Ascending aorta (tissue), 2 donors: ENCODE results near the gene FOXL3. TPM values are rescaled to one million over a fixed set of nuclear protein-coding genes. Genes with fewer than 3 reads are reported as not detected.

Experiments used
- DNase-seq, 2 donors: peaks; one replicate each; pipeline ENCODE4 v3.0.0-alpha.2; 2019; ENCODE audit warnings: low spot score in 2 of 2
- H3K27ac ChIP-seq, 2 donors: fragments of 200-600 bp; sonication (generic); one replicate each; pipeline ENCODE4 v1.5.1; 2016 to 2017; ENCODE audit warnings: mild to moderate bottlenecking in 1 of 2
- H3K27me3 ChIP-seq: fragments of 200-600 bp; sonication (generic); one replicate; pipeline ENCODE4 v1.5.1; 2017
- H3K36me3 ChIP-seq, 2 donors: fragments of 200-600 bp; sonication (generic); one replicate each; pipeline ENCODE4 v1.5.1; 2016
- H3K4me1 ChIP-seq, 2 donors: fragments of 200-600 bp; sonication (generic); one replicate each; pipeline ENCODE4 v1.5.1; 2016 to 2017; ENCODE audit warnings: mild to moderate bottlenecking in 1 of 2
- H3K4me3 ChIP-seq, 2 donors: fragments of 200-600 bp; sonication (generic); one replicate each; pipeline ENCODE4 v1.5.1; 2016 to 2017; ENCODE audit warnings: mild to moderate bottlenecking in 1 of 2
- H3K9me3 ChIP-seq, 2 donors: fragments of 200-600 bp; sonication (generic); one replicate each; pipeline ENCODE4 v1.5.1; 2016
- CTCF ChIP-seq, 3 experiments: fragments of 200-600 bp in 2 of 3; fragments of 450-650 bp in 1 of 3; sonication (generic) in 2 of 3; IDR thresholded peaks; one replicate each; pipeline ENCODE4 v1.5.1; 2016 to 2019; ENCODE audit warnings: antibody characterized with exemption in 3 of 3, mild to moderate bottlenecking in 1 of 3, moderate library complexity in 1 of 3
- intact Hi-C: fragments of 100-400 bp; cut with DNase I; formaldehyde crosslinking; loops from one replicate; pipeline ENCODE4 v1.15.1; 2023
- total RNA-seq: library from RNA; depleted of rRNA; stranded (reverse); fragments of >200 nt; gene quantifications from one replicate; pipeline ENCODE4 v1.1.0, GENCODE V29; 2016

FOXL3 gene
- total RNA-seq, 1 donor from 2014 or later: not detected

GRCh38 chr7:249989-250388, 40.0 kb upstream of the FOXL3 start:
- Histone ChIP-seq H3K4me1 (no peaks in the 10 kb centered on the region), H3K27ac (no peak overlapping the region), H3K27me3 (no peaks in the 10 kb centered on the region), H3K36me3 (peaks cover 75 to 82% of the 10 kb centered on the region in 2 donors), H3K4me3 (no peak overlapping the region), H3K9me3 (no peaks in the 10 kb centered on the region)
- no peak for TF ChIP-seq CTCF (IDR thresholded peaks at IDR 0.05)
- DNase-seq: no peak
- intact Hi-C loops: no loop called here

GRCh38 chr7:250523-250922, 39.4 kb upstream of the FOXL3 start:
- TF ChIP-seq CTCF (IDR thresholded peaks at IDR 0.05): no peak
- H3K27me3 ChIP-seq: no peaks in the 10 kb centered on the region
- H3K36me3 ChIP-seq: peaks cover 74 to 85% of the 10 kb centered on the region in 2 donors
- no peaks in the 10 kb centered on the region for H3K4me1 ChIP-seq
- intact Hi-C loops: no loop called here
- H3K9me3 ChIP-seq: no peaks in the 10 kb centered on the region
- H3K27ac ChIP-seq: no peak overlapping the region
- no peak overlapping the region for H3K4me3 ChIP-seq
- no peak for DNase-seq

- Histone ChIP-seq H3K27ac (no peak overlapping the region), H3K27me3 (no peaks in the 10 kb centered on the region), H3K9me3 (no peaks in the 10 kb centered on the region), H3K4me1 (no peaks in the 10 kb centered on the region), H3K36me3 (peaks cover 75 to 89% of the 10 kb centered on the region in 2 donors), H3K4me3 (no peak overlapping the region)
- TF ChIP-seq CTCF (IDR thresholded peaks at IDR 0.05): no peak
- intact Hi-C loops: no loop called here
- DNase-seq: no peak
These were observed 39.0 kb upstream of the FOXL3 start for GRCh38 chr7:251005-251404.

GRCh38 chr7:251446-252175, 38.4 kb upstream of the FOXL3 start:
- DNase-seq: no peak
- H3K27me3 ChIP-seq: no peaks in the 10 kb centered on the region
- no peak overlapping the region for H3K27ac ChIP-seq
- no peaks in the 10 kb centered on the region for H3K4me1 ChIP-seq
- intact Hi-C loops: no loop called here
- H3K36me3 ChIP-seq: peaks cover 78 to 93% of the 10 kb centered on the region in 2 donors
- no peak overlapping the region for H3K4me3 ChIP-seq
- H3K9me3 ChIP-seq: no peaks in the 10 kb centered on the region
- no peak for TF ChIP-seq CTCF (IDR thresholded peaks at IDR 0.05)

GRCh38 chr7:252216-252965, 37.6 kb upstream of the FOXL3 start:
- DNase-seq: no peak
- H3K4me1 ChIP-seq: no peaks in the 10 kb centered on the region

More at GRCh38 chr7:252216-252965, 37.6 kb upstream of the FOXL3 start:
- H3K27me3 ChIP-seq: no peaks in the 10 kb centered on the region
- no peak for TF ChIP-seq CTCF (IDR thresholded peaks at IDR 0.05)
- H3K9me3 ChIP-seq: no peaks in the 10 kb centered on the region
- H3K27ac ChIP-seq: no peak overlapping the region
- peaks cover 79 to 93% of the 10 kb centered on the region in 2 donors for H3K36me3 ChIP-seq
- H3K4me3 ChIP-seq: no peak overlapping the region
- intact Hi-C loops: no loop called here
